ENCODE results near the gene YWHAB. TPM values are rescaled to one million over a fixed set of nuclear protein-coding genes. Genes with fewer than 3 reads are reported as not detected.

Gene YWHAB
- total RNA-seq, 1 experiment from 2014 or later = 224 TPM

DNA sequence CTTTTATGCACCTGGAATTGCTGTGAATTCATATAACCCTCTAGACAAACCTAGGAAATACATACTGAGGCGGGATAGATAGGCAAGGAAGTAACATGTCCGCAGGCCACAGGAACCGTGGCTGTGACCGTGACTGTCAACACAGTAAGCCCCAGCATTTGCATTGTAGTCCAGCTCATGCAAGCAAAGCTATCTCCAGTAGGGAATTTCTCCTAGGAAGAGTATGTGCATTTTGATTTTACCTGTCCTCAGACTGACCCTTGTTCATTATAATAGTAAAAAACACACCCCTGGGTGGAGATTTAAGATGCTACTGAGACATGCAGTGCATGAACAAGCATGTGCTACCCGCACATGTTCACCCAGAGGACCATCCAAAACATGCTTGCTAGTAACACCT is 44.7 kb upstream of the YWHAB start:
- H3K27me3 ChIP-seq (replicated peaks; ENCODE audit: insufficient read depth, low read depth, low read length, poor library complexity) = peaks cover 30% of the 10 kb centered on the region
- intact Hi-C loops (cut with micrococcal nuclease; ENCODE audit: unreplicated experiment) = no loop called here
- no TSS peak for BruUV-seq (replicated peaks)
- ChIA-PET CTCF (interaction anchor here (0.6 kb wide), 1 partner anchor 25 kb away, joined by 11 read pairs; no protein-coding TSS in a partner anchor), POLR2A (ENCODE audit: low non-redundant PET) (no interaction called here)
- DNase-seq (ENCODE audit: low spot score) = no peak
- no peak overlapping the region for H3K4me3 ChIP-seq (ENCODE audit: low read depth, low read length, poor library complexity, severe bottlenecking)
- H3K9me3 ChIP-seq (ENCODE audit: low read depth, low read length, poor library complexity, severe bottlenecking) = no peaks in the 10 kb centered on the region
- H3K36me3 ChIP-seq (ENCODE audit: insufficient read depth, low read length, poor library complexity, severe bottlenecking) = no peaks in the 10 kb centered on the region
- no peaks in the 10 kb centered on the region for H3K4me1 ChIP-seq (ENCODE audit: insufficient read depth, low read length, poor library complexity, severe bottlenecking)
- H3K27ac ChIP-seq (ENCODE audit: low read depth, low read length, poor library complexity, severe bottlenecking) = no peak overlapping the region
- TF ChIP-seq, protein P1, sequence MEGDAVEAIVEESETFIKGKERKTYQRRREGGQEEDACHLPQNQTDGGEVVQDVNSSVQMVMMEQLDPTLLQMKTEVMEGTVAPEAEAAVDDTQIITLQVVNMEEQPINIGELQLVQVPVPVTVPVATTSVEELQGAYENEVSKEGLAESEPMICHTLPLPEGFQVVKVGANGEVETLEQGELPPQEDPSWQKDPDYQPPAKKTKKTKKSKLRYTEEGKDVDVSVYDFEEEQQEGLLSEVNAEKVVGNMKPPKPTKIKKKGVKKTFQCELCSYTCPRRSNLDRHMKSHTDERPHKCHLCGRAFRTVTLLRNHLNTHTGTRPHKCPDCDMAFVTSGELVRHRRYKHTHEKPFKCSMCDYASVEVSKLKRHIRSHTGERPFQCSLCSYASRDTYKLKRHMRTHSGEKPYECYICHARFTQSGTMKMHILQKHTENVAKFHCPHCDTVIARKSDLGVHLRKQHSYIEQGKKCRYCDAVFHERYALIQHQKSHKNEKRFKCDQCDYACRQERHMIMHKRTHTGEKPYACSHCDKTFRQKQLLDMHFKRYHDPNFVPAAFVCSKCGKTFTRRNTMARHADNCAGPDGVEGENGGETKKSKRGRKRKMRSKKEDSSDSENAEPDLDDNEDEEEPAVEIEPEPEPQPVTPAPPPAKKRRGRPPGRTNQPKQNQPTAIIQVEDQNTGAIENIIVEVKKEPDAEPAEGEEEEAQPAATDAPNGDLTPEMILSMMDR (conservative IDR thresholded peaks at IDR 0.05; ENCODE audit: low read depth, low read length) = no peak
- TF ChIP-seq EZH2 (IDR thresholded peaks at IDR 0.05; ENCODE audit: borderline replicate concordance, low read depth, low read length, poor library complexity, severe bottlenecking) = no peak

DNA sequence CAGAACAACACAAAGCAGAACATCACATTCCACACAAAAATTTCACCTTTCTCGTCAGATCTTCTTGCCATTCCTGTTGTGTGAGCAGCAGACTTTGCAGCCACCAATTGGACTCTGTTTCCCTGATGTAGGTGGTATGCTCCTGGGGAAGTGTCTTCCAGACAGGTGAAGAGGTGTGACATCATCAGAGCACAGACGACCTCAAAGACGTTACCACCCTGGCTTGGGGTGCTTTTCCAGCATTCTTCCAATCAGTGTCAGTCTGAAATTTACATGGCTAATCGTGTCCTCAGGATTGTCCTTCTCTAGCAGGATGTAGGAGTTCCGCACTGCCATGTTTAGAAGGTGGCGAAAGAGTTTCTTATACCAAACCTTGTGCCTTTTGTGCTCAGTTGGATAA is 43.5 kb upstream of the YWHAB start:
- intact Hi-C loops (cut with micrococcal nuclease; ENCODE audit: unreplicated experiment) = no loop called here
- H3K27ac ChIP-seq (ENCODE audit: low read depth, low read length, poor library complexity, severe bottlenecking) = no peak overlapping the region
- CTCF ChIA-PET = no interaction called here
- no peak for TF ChIP-seq EZH2 (IDR thresholded peaks at IDR 0.05; ENCODE audit: borderline replicate concordance, low read depth, low read length, poor library complexity, severe bottlenecking)
- TF ChIP-seq, protein P1 (conservative IDR thresholded peaks at IDR 0.05; ENCODE audit: low read depth, low read length) = no peak
- no peaks in the 10 kb centered on the region for H3K36me3 ChIP-seq (ENCODE audit: insufficient read depth, low read length, poor library complexity, severe bottlenecking)
- POLR2A ChIA-PET (ENCODE audit: low non-redundant PET) = no interaction called here
- no peak for DNase-seq (ENCODE audit: low spot score)
- BruUV-seq (replicated peaks) = no TSS peak
- H3K4me1 ChIP-seq (ENCODE audit: insufficient read depth, low read length, poor library complexity, severe bottlenecking) = no peaks in the 10 kb centered on the region
- H3K27me3 ChIP-seq (replicated peaks; ENCODE audit: insufficient read depth, low read depth, low read length, poor library complexity) = peaks cover 26% of the 10 kb centered on the region
- H3K9me3 ChIP-seq (ENCODE audit: low read depth, low read length, poor library complexity, severe bottlenecking) = no peaks in the 10 kb centered on the region
- no peak overlapping the region for H3K4me3 ChIP-seq (ENCODE audit: low read depth, low read length, poor library complexity, severe bottlenecking)

DNA sequence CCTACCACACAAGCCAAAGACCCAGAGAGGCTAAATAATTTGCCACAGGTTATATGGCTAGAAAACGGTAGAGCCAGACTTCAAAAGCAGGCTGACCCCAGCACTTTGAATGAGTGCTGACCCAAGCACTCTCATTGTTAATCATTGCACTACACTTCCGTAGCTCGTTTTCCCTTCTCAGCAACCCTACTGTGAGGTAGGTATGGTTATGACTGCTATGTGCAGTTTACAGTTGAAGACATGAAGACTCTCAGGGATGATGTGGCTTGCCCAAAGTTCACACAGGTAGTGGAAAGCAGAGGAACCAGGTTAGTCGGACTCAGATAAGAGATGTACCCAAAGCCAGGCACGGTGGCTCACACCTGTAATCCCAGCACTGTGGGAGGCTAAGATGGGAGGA is 41.6 kb upstream of the YWHAB start:
- Histone ChIP-seq H3K27me3 (replicated peaks; ENCODE audit: insufficient read depth, low read depth, low read length, poor library complexity) (peaks cover 7% of the 10 kb centered on the region), H3K27ac (ENCODE audit: low read depth, low read length, poor library complexity, severe bottlenecking) (no peak overlapping the region), H3K9me3 (ENCODE audit: low read depth, low read length, poor library complexity, severe bottlenecking) (no peaks in the 10 kb centered on the region), H3K4me1 (ENCODE audit: insufficient read depth, low read length, poor library complexity, severe bottlenecking) (no peaks in the 10 kb centered on the region), H3K36me3 (ENCODE audit: insufficient read depth, low read length, poor library complexity, severe bottlenecking) (no peaks in the 10 kb centered on the region), H3K4me3 (ENCODE audit: low read depth, low read length, poor library complexity, severe bottlenecking) (no peak overlapping the region)
- intact Hi-C loops (cut with micrococcal nuclease; ENCODE audit: unreplicated experiment) = no loop called here
- no peak for DNase-seq (ENCODE audit: low spot score)
- ChIA-PET CTCF (no interaction called here), POLR2A (ENCODE audit: low non-redundant PET) (no interaction called here)
- no TSS peak for BruUV-seq (replicated peaks)
- TF ChIP-seq, protein P1 (conservative IDR thresholded peaks at IDR 0.05; ENCODE audit: low read depth, low read length) = no peak
- no peak for TF ChIP-seq EZH2 (IDR thresholded peaks at IDR 0.05; ENCODE audit: borderline replicate concordance, low read depth, low read length, poor library complexity, severe bottlenecking)
